HFF-Myc (cell line): ENCODE measurements around the gene POLA1.

Experiments
- DNase-seq: peaks from one replicate; pipeline ENCODE4 v3.0.0-alpha.2; 2011; ENCODE audit warnings: low read depth; ENCODE audit errors: extremely low read depth
- H3K4me3 ChIP-seq: replicated peaks from 2 replicates; pipeline ENCODE4 v1.5.1; 2011; ENCODE audit warnings: low read depth, mild to moderate bottlenecking, control low read depth, low read length
- CTCF ChIP-seq: IDR thresholded peaks from 2 replicates; pipeline ENCODE4 v1.5.1; 2012; ENCODE audit warnings: mild to moderate bottlenecking, low read depth, low read length, control low read depth; ENCODE audit errors: missing control alignments

POLA1 gene

DNA sequence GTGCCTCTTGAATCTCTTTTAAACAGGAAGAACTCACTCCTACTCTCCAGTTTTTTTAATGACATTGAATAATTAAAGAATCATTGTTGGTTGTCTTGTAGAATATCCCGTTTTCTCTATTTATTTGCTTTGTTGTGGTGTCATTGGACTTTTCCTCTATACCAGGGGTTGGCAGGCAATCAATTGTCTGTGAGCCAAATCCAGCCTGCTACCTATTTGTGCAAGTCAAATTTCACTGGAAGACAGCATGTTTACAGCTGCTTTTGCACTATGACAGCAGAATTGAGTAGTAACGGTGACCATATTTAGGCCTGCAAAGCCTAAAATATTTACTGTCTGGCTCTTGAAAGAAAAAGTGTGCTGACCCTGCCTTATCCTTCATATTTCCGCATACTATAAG lies 34.8 kb downstream of the POLA1 start:
- DNase-seq: no peak

DNA sequence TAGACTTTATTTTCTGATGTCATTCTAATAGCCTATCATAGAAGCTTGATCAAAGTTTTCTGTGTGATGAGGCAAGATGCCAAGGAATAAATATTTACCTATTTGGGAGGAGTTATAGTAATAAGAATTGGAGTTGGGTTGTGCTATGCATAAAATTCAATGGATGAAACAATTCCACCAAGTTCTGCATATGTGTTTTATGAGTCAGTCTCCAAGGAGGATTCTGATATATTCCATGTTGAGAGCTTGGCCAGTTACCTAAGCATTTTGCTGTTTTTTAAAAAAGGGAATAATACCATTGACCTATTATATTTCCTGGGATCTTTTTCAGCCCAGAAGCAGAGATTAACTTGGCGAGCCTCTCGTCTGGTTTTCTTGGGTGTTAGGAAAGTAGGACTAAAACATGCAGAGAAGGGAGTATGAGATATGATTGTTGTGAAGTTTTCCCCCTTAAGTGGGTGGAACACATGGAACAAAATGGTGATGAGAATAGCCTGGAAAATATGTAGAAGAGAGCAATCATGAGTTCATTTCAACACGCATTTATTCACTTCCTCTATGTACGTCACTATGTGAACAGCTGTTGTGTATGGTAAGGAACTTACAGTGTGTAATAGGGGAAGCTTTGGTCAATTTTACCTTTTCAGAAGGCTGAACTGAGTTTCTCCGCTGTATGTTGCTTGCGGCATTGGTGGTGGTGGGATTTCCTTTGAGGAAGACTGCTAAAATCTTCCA lies 39.2 kb downstream of the POLA1 start:
- TF ChIP-seq CTCF: no peak
- DNase-seq: no peak
- no peak overlapping the region for H3K4me3 ChIP-seq

More for the DNA sequence above, 34.8 kb downstream of the POLA1 start:
- TF ChIP-seq CTCF: no peak
- no peak overlapping the region for H3K4me3 ChIP-seq

DNA sequence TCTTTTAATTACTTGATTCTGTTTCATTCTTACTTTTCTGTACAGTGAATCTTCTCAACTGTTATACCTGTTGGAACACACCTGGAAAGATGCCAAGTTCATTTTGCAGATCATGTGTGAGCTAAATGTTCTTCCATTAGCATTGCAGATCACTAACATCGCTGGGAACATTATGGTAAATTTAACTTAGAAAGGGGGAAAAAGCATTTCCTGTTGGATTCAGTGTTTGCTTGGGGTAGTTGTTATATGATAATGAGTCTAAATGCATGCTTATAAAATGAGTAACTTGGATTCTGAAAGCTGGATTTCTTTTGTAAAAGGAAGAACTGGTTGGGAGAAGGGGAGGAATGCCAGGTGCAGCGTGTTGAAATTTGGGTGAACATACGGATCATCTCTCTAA lies 47.6 kb downstream of the POLA1 start:
- no peak overlapping the region for H3K4me3 ChIP-seq
- TF ChIP-seq CTCF: no peak
- DNase-seq: no peak

- no peak for TF ChIP-seq CTCF
- no peak for DNase-seq
- H3K4me3 ChIP-seq: no peak overlapping the region
Observed at GRCh38 chrX:24748196-24748595, 54.5 kb downstream of the POLA1 start.

- no peak for TF ChIP-seq CTCF
- no peak for DNase-seq
- no peak overlapping the region for H3K4me3 ChIP-seq
Observed at GRCh38 chrX:24759786-24760185, 66.1 kb downstream of the POLA1 start.

GRCh38 chrX:24760363-24761000 lies 66.8 kb downstream of the POLA1 start:
- no peak for TF ChIP-seq CTCF
- peak; percentile 4 for DNase-seq
- H3K4me3 ChIP-seq: no peak overlapping the region
